SK-N-SH (cell line): Measurements from ENCODE around the gene FYN.

Experiments used
- CHD2 ChIP-seq: fragments of 150-350 bp; IDR thresholded peaks from 2 replicates; pipeline ENCODE4 v1.6.1; 2018; ENCODE audit warnings: low read length; ENCODE audit not compliant: partially characterized antibody
- GATA2 ChIP-seq: sonication (generic); formaldehyde crosslinking; IDR thresholded peaks from 2 replicates; pipeline ENCODE4 v1.5.0; 2020; ENCODE audit warnings: mild to moderate bottlenecking, missing genetic modification reagents
- RAD21 ChIP-seq: IDR thresholded peaks from 2 replicates; pipeline ENCODE4 v1.6.1; 2012; ENCODE audit warnings: mild to moderate bottlenecking, low read length
- RFX5 ChIP-seq: IDR thresholded peaks from 2 replicates; pipeline ENCODE4 v1.6.1; 2012; ENCODE audit warnings: mild to moderate bottlenecking, improper control_type of control experiment, low read length
- TF ChIP-seq, protein P1 (sequence below): fragments of 200-600 bp; sonication (generic); IDR thresholded peaks from 2 replicates; pipeline ENCODE4 v1.6.1; 2017; ENCODE audit warnings: antibody characterized with exemption, mild to moderate bottlenecking, moderate library complexity

DNA sequence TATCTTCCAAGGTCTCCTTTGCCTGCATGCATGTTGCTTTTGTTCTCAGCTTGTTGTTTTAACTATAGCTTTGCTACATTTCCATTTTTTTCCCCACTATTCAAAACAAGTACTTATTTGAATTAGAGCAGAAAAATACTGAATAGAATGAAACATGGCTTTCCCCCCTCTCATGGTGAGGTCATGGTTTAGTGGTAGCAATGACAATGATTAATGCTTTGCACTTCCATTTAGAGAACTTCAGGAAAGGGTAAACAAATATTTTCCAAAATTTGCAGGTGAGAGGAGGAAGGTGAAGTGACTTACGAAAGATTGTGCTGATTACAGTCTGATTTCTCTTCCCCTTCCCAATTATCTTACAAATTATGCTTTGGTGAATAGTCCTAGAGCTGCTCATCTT lies 219.8 kb downstream of the FYN start:
- TF ChIP-seq CHD2 (no peak), RFX5 (no peak), GATA2 (CRISPR knock-in tag) (no peak), RAD21 (no peak)
- TF ChIP-seq, protein P1, sequence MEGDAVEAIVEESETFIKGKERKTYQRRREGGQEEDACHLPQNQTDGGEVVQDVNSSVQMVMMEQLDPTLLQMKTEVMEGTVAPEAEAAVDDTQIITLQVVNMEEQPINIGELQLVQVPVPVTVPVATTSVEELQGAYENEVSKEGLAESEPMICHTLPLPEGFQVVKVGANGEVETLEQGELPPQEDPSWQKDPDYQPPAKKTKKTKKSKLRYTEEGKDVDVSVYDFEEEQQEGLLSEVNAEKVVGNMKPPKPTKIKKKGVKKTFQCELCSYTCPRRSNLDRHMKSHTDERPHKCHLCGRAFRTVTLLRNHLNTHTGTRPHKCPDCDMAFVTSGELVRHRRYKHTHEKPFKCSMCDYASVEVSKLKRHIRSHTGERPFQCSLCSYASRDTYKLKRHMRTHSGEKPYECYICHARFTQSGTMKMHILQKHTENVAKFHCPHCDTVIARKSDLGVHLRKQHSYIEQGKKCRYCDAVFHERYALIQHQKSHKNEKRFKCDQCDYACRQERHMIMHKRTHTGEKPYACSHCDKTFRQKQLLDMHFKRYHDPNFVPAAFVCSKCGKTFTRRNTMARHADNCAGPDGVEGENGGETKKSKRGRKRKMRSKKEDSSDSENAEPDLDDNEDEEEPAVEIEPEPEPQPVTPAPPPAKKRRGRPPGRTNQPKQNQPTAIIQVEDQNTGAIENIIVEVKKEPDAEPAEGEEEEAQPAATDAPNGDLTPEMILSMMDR = no peak
